Karpas-422 (cell line): ENCODE data around the gene TMC8. TPM values are rescaled to one million over a fixed set of nuclear protein-coding genes. Genes with fewer than 3 reads are reported as not detected.

Experiments
- DNase-seq: peaks from one replicate; pipeline ENCODE4 v3.0.0-alpha.2; 2015
- H2AFZ ChIP-seq: fragments of 200-600 bp; sonication (generic); 2 replicates; pipeline ENCODE4 v1.6.1; 2014; ENCODE audit warnings: antibody characterized with exemption, low read length, mixed read lengths
- H3K27ac ChIP-seq: fragments of 200-600 bp; sonication (generic); 2 replicates; pipeline ENCODE4 v1.5.1; 2014; ENCODE audit warnings: mild to moderate bottlenecking, low read length, moderate library complexity
- H3K27me3 ChIP-seq: fragments of 200-600 bp; sonication (generic); 2 replicates; pipeline ENCODE4 v1.6.1; 2014; ENCODE audit warnings: low read length, mixed read lengths
- H3K36me3 ChIP-seq: fragments of 200-600 bp; sonication (generic); 2 replicates; pipeline ENCODE4 v1.6.1; 2014; ENCODE audit warnings: low read length, mixed read lengths; ENCODE audit not compliant: insufficient read depth
- H3K4me1 ChIP-seq: fragments of 200-600 bp; sonication (generic); 2 replicates; pipeline ENCODE4 v1.6.1; 2014; ENCODE audit warnings: mild to moderate bottlenecking, low read length, mixed read lengths
- H3K4me2 ChIP-seq: fragments of 200-600 bp; sonication (generic); 2 replicates; pipeline ENCODE4 v1.6.1; 2014; ENCODE audit warnings: low read length, low read depth, mild to moderate bottlenecking; ENCODE audit not compliant: poor library complexity, severe bottlenecking
- H3K4me3 ChIP-seq: fragments of 200-600 bp; sonication (generic); 2 replicates; pipeline ENCODE4 v1.5.1; 2014; ENCODE audit warnings: mild to moderate bottlenecking, antibody characterized with exemption, low read length, mixed read lengths
- H3K79me2 ChIP-seq: fragments of 200-600 bp; sonication (generic); 2 replicates; pipeline ENCODE4 v1.6.1; 2014; ENCODE audit warnings: mild to moderate bottlenecking, low read length, mixed read lengths
- H3K9ac ChIP-seq: fragments of 200-600 bp; sonication (generic); 2 replicates; pipeline ENCODE4 v1.6.0; 2014; ENCODE audit warnings: low read length
- H3K9me2 ChIP-seq: fragments of 200-600 bp; sonication (generic), shearing (Covaris generic); replicated peaks from 2 replicates; pipeline ENCODE4 v1.6.0; 2014; ENCODE audit warnings: mild to moderate bottlenecking, low read length, moderate library complexity; ENCODE audit not compliant: insufficient read depth
- H3K9me3 ChIP-seq: fragments of 300-700, 200-600 bp; sonication (generic); 2 replicates; pipeline ENCODE4 v1.6.1; 2014; ENCODE audit warnings: low read length, mixed read lengths
- H4K20me1 ChIP-seq: fragments of 200-600 bp; sonication (generic); 2 replicates; pipeline ENCODE4 v1.6.1; 2014; ENCODE audit warnings: mild to moderate bottlenecking, antibody characterized with exemption, low read length, low read depth; ENCODE audit not compliant: insufficient read depth
- total RNA-seq: library from RNA; depleted of rRNA; stranded (reverse); fragments of >200 nt; shearing (Covaris generic); gene quantifications from 2 replicates; pipeline ENCODE4 v1.2.3, GENCODE V29; 2014; ENCODE audit warnings: low replicate concordance

Gene TMC8
- total RNA-seq, 1 experiment from 2014 or later, result 57.9 TPM

DNA sequence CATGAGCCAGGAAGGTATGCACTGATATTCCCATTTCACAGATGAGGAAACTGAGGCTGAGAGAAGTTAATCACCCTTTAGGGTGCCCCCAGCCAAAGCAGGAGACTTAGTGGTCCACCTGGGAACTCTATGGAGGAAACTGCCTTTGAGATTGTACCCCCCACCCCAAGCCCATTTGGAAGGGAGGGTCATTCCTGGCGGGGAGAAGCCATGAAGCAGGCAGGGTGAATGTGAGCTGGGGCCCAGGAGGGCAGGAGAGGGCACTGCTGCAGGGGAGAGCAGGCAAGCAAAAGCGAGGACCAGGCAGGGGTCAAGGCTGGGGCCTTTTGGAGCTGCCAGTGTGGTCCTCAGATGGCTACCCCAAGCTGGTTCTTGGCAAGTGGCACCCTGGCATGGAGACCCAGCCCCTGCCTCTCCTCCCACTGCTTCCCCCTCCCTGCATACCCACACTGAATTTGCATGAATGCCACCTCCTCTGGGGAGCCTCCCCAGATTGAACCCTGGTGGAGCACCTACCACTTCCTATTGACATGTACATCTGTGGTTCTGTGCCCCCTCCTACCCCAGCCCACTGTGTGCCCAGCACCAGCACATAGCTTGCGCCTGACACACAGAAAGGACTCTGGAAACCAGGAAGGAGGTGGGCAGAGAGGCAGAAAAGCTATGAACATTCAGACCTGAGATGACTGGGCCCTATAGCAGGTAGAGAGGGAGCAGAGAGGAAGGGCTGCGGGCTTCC is 1.1 kb upstream of the TMC8 start:
- peak overlapping the region; percentile 88 for H3K4me3 ChIP-seq
- no peaks in the 10 kb centered on the region for H3K9me2 ChIP-seq
- H3K9ac ChIP-seq, result peak overlapping the region; percentile 95
- peaks cover 8% of the 10 kb centered on the region for H3K36me3 ChIP-seq
- peak overlapping the region; percentile 98 for H3K4me2 ChIP-seq
- no peaks in the 10 kb centered on the region for H3K27me3 ChIP-seq
- peak; percentile 79 for DNase-seq
- H3K4me1 ChIP-seq, result peaks cover 81% of the 10 kb centered on the region
- peaks cover 45% of the 10 kb centered on the region for H3K79me2 ChIP-seq
- H2AFZ ChIP-seq, result no peak overlapping the region
- H4K20me1 ChIP-seq, result no peaks in the 10 kb centered on the region
- H3K9me3 ChIP-seq, result no peaks in the 10 kb centered on the region
- H3K27ac ChIP-seq, result peak overlapping the region; percentile 94

DNA sequence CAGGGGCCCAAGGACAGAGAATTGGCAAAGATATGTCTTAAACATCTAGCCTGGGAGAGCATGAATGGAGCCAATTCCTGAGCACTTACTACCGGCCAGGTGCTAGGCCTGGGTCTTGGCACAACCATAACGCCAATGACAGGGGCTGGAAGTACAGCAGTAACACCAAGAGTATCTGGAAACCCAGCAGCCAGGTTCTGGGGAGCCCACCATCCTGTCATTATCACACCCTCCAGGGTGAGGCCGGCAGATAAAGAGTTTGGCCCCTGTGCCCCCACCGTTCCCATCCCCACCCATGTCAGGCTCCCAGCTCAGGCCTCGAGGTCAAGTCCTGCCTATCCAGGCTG is 508 bp upstream of the TMC8 start:
- DNase-seq, result peak; percentile 70
- Histone ChIP-seq H3K79me2 (peaks cover 45% of the 10 kb centered on the region), H3K4me2 (peak overlapping the region; percentile 98), H3K27ac (peak overlapping the region; percentile 94), H2AFZ (no peak overlapping the region), H3K27me3 (no peaks in the 10 kb centered on the region), H3K9me3 (no peaks in the 10 kb centered on the region), H3K4me1 (peaks cover 75% of the 10 kb centered on the region), H3K4me3 (peak overlapping the region; percentile 88), H4K20me1 (no peaks in the 10 kb centered on the region), H3K9ac (peak overlapping the region; percentile 95), H3K36me3 (peaks cover 13% of the 10 kb centered on the region), H3K9me2 (no peaks in the 10 kb centered on the region)

DNA sequence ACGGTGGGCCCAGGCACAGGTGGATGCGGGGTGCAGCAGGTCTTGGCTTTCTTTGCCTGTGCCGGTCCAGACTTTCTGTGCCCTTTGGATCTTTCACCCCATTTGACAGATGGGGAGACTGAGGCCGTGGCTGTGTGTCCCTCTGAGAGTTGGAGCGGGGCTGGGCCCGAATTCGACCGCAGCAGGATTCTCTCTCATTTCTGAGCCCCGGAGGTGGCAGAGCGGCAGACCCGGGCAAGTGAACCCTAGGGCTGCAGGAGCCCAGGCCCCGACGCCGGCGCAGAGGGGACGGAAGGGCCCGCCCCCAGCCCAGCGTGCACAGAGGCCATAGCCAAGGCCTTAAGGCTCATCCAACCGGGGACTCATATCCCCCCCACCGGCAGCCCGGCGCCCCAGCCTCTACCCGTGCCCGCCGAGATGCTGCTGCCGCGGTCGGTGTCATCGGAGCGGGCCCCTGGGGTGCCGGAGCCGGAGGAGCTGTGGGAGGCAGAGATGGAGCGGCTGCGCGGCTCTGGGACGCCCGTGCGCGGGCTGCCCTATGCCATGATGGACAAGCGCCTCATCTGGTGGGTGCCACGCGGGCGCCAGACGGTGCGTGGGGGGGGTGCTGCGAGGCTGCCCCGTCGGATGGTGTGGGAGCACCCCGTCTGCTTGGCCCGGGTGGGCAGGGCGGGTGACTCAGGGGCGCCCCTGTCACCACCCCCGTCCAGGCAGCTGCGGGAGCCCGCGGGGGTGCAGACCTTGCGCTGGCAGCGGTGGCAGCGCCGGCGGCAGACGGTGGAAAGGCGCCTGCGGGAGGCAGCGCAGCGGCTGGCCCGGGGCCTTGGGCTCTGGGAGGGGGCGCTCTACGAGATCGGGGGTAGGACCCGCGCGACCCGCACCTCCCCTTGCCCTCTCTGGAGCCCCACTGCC is 857 bp downstream of the TMC8 start:
- H3K79me2 ChIP-seq, result peaks cover 34% of the 10 kb centered on the region
- no peaks in the 10 kb centered on the region for H3K9me3 ChIP-seq
- DNase-seq, result peak; percentile 86
- no peaks in the 10 kb centered on the region for H4K20me1 ChIP-seq
- H3K36me3 ChIP-seq, result peaks cover 22% of the 10 kb centered on the region
- no peaks in the 10 kb centered on the region for H3K27me3 ChIP-seq
- peak overlapping the region; percentile 88 for H3K4me3 ChIP-seq
- no peaks in the 10 kb centered on the region for H3K9me2 ChIP-seq
- peak overlapping the region; percentile 98 for H3K4me2 ChIP-seq
- no peak overlapping the region for H2AFZ ChIP-seq
- peak overlapping the region; percentile 94 for H3K27ac ChIP-seq
- peak overlapping the region; percentile 95 for H3K9ac ChIP-seq
- H3K4me1 ChIP-seq, result peaks cover 69% of the 10 kb centered on the region

GRCh38 chr17:78132084-78132676 is 1.6 kb downstream of the TMC8 start:
- Histone ChIP-seq H3K27ac (peak overlapping the region; percentile 94), H2AFZ (no peak overlapping the region), H3K4me2 (peak overlapping the region; percentile 98), H3K4me3 (peak overlapping the region; percentile 88), H3K36me3 (peaks cover 22% of the 10 kb centered on the region), H3K27me3 (no peaks in the 10 kb centered on the region), H4K20me1 (no peaks in the 10 kb centered on the region), H3K9me2 (no peaks in the 10 kb centered on the region), H3K9ac (peak overlapping the region; percentile 95), H3K79me2 (peaks cover 26% of the 10 kb centered on the region), H3K4me1 (peaks cover 69% of the 10 kb centered on the region), H3K9me3 (no peaks in the 10 kb centered on the region)
- DNase-seq, result peak; percentile 93

DNA sequence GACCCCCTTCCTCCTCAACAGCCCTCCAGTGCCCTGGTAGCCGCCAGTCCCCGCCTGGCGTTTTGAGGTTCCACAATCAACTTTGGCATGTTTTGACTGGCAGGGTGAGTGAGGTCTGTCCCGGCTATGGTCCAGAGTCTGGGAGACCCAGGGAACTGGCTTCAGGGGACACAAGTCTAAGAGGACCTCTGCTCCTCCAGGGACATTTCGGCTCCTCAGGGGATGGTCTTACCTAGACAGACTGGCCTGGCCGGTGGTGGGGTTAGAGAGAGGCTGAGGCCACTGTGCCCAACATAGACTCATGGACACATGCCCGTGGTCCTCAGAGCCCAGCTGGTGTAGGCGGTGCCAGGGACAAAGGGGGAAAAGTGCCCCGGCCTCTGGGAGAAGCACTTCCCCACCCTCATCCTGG is 2.2 kb downstream of the TMC8 start:
- peaks cover 20% of the 10 kb centered on the region for H3K79me2 ChIP-seq
- peak overlapping the region; percentile 95 for H3K9ac ChIP-seq
- no peaks in the 10 kb centered on the region for H3K27me3 ChIP-seq
- no peaks in the 10 kb centered on the region for H3K9me2 ChIP-seq
- H3K27ac ChIP-seq, result peak overlapping the region; percentile 94
- no peaks in the 10 kb centered on the region for H4K20me1 ChIP-seq
- H3K36me3 ChIP-seq, result peaks cover 22% of the 10 kb centered on the region
- H3K4me1 ChIP-seq, result peaks cover 69% of the 10 kb centered on the region
- H2AFZ ChIP-seq, result no peak overlapping the region
- no peak for DNase-seq
- no peaks in the 10 kb centered on the region for H3K9me3 ChIP-seq
- peak overlapping the region; percentile 88 for H3K4me3 ChIP-seq
- peak overlapping the region; percentile 98 for H3K4me2 ChIP-seq

- Histone ChIP-seq H3K9me3 (no peaks in the 10 kb centered on the region), H3K4me1 (peaks cover 69% of the 10 kb centered on the region), H3K9me2 (no peaks in the 10 kb centered on the region), H4K20me1 (no peaks in the 10 kb centered on the region), H3K27me3 (no peaks in the 10 kb centered on the region), H2AFZ (no peak overlapping the region), H3K27ac (peak overlapping the region; percentile 94), H3K4me3 (peak overlapping the region; percentile 88; the same call in 1 of the 2 replicates), H3K36me3 (peaks cover 22% of the 10 kb centered on the region), H3K4me2 (peak overlapping the region; percentile 98), H3K9ac (peak overlapping the region; percentile 95), H3K79me2 (peaks cover 19% of the 10 kb centered on the region)
- no peak for DNase-seq
Observed at GRCh38 chr17:78133179-78133951, 2.8 kb downstream of the TMC8 start.

DNA sequence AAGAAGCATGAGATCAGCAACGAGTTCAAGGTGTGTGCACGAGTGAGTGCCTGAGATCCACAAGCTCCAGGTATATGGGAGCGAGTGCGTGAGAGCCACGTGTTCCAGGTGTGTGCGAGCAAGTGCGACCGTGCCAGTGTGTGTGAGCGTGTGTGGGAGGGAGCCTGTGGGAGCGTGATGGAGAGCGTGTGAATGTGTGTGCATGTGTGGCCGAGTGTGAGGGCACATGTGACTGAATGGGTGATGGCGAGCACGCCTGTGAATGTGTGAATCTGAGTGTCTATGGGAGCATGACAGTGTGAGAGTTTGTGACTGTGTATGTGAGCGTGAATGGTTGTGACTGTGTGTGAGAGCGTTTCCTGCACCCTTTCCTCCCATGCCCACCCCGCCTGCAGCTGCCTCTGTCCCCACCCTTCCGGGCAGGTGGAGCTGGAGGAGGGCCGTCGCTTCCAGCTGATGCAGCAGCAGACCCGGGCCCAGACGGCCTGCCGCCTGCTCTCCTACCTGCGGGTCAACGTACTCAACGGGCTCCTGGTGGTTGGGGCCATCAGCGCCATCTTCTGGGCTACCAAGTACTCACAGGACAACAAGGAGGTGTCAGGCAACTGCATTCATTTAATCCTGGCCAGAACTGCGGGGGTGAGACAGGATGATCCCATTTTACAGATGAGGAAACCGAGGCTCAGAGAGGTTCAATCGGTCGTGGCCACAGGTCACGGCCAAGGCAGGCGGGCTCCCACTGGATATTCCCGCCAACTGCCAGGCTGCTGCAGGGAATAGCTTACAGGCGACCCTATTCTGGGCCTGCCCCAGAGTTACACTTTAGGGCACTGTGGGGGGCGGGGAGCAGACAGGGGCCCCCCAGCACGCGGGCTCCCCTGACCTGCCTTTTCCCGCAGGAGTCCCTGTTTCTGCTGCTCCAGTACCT is 3.7 kb downstream of the TMC8 start:
- peak overlapping the region; percentile 88; the same call in 1 of the 2 replicates for H3K4me3 ChIP-seq
- no peak overlapping the region for H2AFZ ChIP-seq
- peaks cover 19% of the 10 kb centered on the region for H3K79me2 ChIP-seq
- no peaks in the 10 kb centered on the region for H3K9me2 ChIP-seq
- no peaks in the 10 kb centered on the region for H4K20me1 ChIP-seq
- peak; percentile 87 for DNase-seq
- H3K27me3 ChIP-seq, result no peaks in the 10 kb centered on the region
- H3K4me2 ChIP-seq, result peak overlapping the region; percentile 98
- peak overlapping the region; percentile 95; the same call in 1 of the 2 replicates for H3K9ac ChIP-seq
- H3K9me3 ChIP-seq, result no peaks in the 10 kb centered on the region
- H3K4me1 ChIP-seq, result peaks cover 63% of the 10 kb centered on the region
- H3K36me3 ChIP-seq, result peaks cover 22% of the 10 kb centered on the region
- peak overlapping the region; percentile 94 for H3K27ac ChIP-seq
